ENCODE results near the gene ZNRF2.

Gene ZNRF2

GRCh38 chr7:30328381-30328780 lies 44.0 kb downstream of the ZNRF2 start:
- Histone ChIP-seq H3K4me2 (ENCODE audit: low read length) (no peak overlapping the region), H3K27me3 (ENCODE audit: control insufficient read depth, insufficient read depth, low read length) (no peaks in the 10 kb centered on the region), H3K9me3 (replicated peaks; ENCODE audit: low read length) (no peaks in the 10 kb centered on the region), H3K4me1 (ENCODE audit: control insufficient read depth, insufficient read depth, low read length) (peaks cover 4% of the 10 kb centered on the region), H3K36me3 (ENCODE audit: insufficient read depth, low read length) (no peaks in the 10 kb centered on the region), H3K4me3 (ENCODE audit: low read length) (no peak overlapping the region), H3K9ac (ENCODE audit: low read depth, low read length) (no peak overlapping the region)

DNA sequence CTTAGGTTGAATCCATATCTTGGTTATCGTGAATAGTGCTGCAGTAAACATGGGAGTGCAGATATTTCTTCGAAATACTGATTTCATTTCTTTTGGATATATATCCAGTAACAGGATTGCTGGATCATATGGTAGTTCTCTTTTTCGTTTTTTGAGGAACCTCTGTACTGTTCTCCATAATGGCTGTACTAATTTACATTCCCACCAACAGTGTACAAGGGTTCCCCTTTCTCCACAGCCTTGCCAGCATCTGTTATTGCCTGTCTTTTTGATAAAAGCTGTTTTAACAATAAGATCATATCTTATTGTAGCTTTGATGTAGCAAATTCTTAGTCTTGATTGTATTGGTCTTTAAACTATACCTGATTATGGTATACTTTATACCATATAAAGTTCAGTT lies 45.3 kb downstream of the ZNRF2 start:
- Histone ChIP-seq H3K9ac (ENCODE audit: low read depth, low read length) (no peak overlapping the region), H3K4me2 (ENCODE audit: low read length) (no peak overlapping the region), H3K27me3 (ENCODE audit: control insufficient read depth, insufficient read depth, low read length) (no peaks in the 10 kb centered on the region), H3K4me1 (ENCODE audit: control insufficient read depth, insufficient read depth, low read length) (peaks cover 4% of the 10 kb centered on the region), H3K4me3 (ENCODE audit: low read length) (no peak overlapping the region), H3K36me3 (ENCODE audit: insufficient read depth, low read length) (no peaks in the 10 kb centered on the region), H3K9me3 (replicated peaks; ENCODE audit: low read length) (no peaks in the 10 kb centered on the region)

DNA sequence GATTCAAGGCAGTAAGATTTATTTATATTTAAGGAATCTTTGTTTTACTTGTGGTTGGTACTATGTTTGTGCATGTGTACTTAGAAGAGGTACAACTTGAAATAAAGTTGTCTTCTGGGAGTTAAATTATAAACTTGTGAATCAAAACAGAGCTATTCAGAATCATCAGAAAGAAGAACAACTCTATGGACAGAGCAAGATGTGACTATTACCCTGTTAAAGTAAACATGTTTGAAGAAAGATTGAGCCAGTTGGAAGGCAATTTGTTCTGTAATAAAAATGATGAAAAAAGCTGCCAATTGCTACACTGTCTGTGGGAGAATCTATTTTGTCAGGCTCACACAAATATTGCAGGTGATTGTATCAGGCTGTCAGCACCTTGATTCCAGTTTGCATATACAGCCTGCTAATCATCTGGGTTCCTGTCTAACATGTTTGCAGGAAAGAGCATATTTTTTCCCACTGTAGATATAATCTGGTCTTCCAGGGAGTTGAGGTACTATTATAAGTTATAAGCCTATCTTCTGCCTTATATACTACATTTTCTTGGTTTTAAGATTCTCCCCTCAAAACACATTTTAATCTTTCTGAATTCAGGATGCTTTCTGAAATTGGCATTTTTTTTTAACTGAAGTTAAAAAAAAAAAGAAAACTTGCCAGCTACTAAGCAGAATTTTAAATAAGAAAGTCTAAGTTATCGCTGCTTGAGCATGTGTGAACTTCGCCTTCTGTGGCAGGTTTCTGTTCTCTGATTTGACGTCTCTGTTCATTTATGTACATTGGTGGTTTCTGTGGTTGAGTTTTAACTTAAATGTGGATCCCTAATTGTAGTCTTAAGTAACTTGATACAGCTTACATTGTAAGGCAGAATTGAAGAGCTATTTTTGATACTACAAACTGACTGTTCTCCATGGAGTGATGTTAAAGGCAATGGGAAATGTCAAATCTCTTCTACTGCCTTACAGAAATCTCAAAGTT lies 46.0 kb downstream of the ZNRF2 start:
- peaks cover 4% of the 10 kb centered on the region for H3K4me1 ChIP-seq (ENCODE audit: control insufficient read depth, insufficient read depth, low read length)
- no peak overlapping the region for H3K9ac ChIP-seq (ENCODE audit: low read depth, low read length)
- H3K27me3 ChIP-seq (ENCODE audit: control insufficient read depth, insufficient read depth, low read length): no peaks in the 10 kb centered on the region
- H3K36me3 ChIP-seq (ENCODE audit: insufficient read depth, low read length): no peaks in the 10 kb centered on the region
- H3K4me2 ChIP-seq (ENCODE audit: low read length): no peak overlapping the region
- H3K4me3 ChIP-seq (ENCODE audit: low read length): no peak overlapping the region
- H3K9me3 ChIP-seq (replicated peaks; ENCODE audit: low read length): no peaks in the 10 kb centered on the region

GRCh38 chr7:30331338-30331737 lies 46.9 kb downstream of the ZNRF2 start:
- peaks cover 10% of the 10 kb centered on the region for H3K4me1 ChIP-seq (ENCODE audit: control insufficient read depth, insufficient read depth, low read length)
- no peak overlapping the region for H3K9ac ChIP-seq (ENCODE audit: low read depth, low read length)

GRCh38 chr7:30332549-30332948 lies 48.2 kb downstream of the ZNRF2 start:
- Histone ChIP-seq H3K4me3 (ENCODE audit: low read length) (no peak overlapping the region), H3K27me3 (ENCODE audit: control insufficient read depth, insufficient read depth, low read length) (no peaks in the 10 kb centered on the region), H3K36me3 (ENCODE audit: insufficient read depth, low read length) (no peaks in the 10 kb centered on the region), H3K4me2 (ENCODE audit: low read length) (no peak overlapping the region), H3K9ac (ENCODE audit: low read depth, low read length) (no peak overlapping the region), H3K4me1 (ENCODE audit: control insufficient read depth, insufficient read depth, low read length) (peaks cover 10% of the 10 kb centered on the region), H3K9me3 (replicated peaks; ENCODE audit: low read length) (no peaks in the 10 kb centered on the region)

More at GRCh38 chr7:30331338-30331737, 46.9 kb downstream of the ZNRF2 start:
- H3K4me2 ChIP-seq (ENCODE audit: low read length): no peak overlapping the region
- no peaks in the 10 kb centered on the region for H3K9me3 ChIP-seq (replicated peaks; ENCODE audit: low read length)
- no peak overlapping the region for H3K4me3 ChIP-seq (ENCODE audit: low read length)
- no peaks in the 10 kb centered on the region for H3K36me3 ChIP-seq (ENCODE audit: insufficient read depth, low read length)
- no peaks in the 10 kb centered on the region for H3K27me3 ChIP-seq (ENCODE audit: control insufficient read depth, insufficient read depth, low read length)

DNA sequence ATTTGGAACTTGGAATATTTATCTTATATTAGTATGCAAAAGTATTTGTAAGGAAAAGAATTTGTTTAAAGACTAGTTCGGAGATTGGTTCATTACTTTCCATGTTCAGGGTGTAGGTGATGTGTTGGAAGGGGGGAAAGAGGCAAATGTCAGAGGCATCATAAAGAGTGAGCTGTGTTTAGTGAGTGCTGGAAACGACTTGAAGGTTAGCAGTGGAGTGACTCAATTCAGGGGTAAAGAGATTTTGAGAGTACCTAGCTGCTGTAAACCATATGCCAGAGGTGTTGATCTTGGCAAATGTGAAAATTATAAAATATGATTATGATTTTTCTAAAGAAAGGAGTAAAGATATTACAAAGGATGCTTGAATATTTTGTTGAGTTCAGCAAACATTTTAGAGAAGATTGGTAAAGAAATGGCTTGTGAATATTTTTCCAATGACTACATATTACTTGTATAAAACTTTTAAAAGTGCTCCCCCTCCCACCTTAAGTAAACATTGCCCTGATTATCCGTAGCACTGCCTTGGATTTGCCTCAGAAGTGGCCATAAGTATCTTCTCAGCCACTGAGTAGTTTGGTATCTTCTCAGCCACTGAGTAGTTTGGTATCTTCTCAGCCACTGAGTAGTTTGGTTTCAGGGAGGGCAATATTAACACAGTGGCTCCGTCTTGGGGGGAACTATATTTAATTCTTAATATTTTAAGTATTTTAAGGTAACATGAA lies 51.5 kb downstream of the ZNRF2 start:
- Histone ChIP-seq H3K27me3 (ENCODE audit: control insufficient read depth, insufficient read depth, low read length) (no peaks in the 10 kb centered on the region), H3K36me3 (ENCODE audit: insufficient read depth, low read length) (no peaks in the 10 kb centered on the region), H3K9ac (ENCODE audit: low read depth, low read length) (no peak overlapping the region), H3K4me1 (ENCODE audit: control insufficient read depth, insufficient read depth, low read length) (peaks cover 7% of the 10 kb centered on the region), H3K4me3 (ENCODE audit: low read length) (no peak overlapping the region), H3K9me3 (replicated peaks; ENCODE audit: low read length) (no peaks in the 10 kb centered on the region), H3K4me2 (ENCODE audit: low read length) (no peak overlapping the region)

- no peak overlapping the region for H3K9ac ChIP-seq (ENCODE audit: low read depth, low read length)
- no peaks in the 10 kb centered on the region for H3K36me3 ChIP-seq (ENCODE audit: insufficient read depth, low read length)
- H3K27me3 ChIP-seq (ENCODE audit: control insufficient read depth, insufficient read depth, low read length): no peaks in the 10 kb centered on the region
- H3K4me1 ChIP-seq (ENCODE audit: control insufficient read depth, insufficient read depth, low read length): peaks cover 28% of the 10 kb centered on the region
- no peaks in the 10 kb centered on the region for H3K9me3 ChIP-seq (replicated peaks; ENCODE audit: low read length)
- H3K4me2 ChIP-seq (ENCODE audit: low read length): no peak overlapping the region
- no peak overlapping the region for H3K4me3 ChIP-seq (ENCODE audit: low read length)
These were observed 60.1 kb downstream of the ZNRF2 start for GRCh38 chr7:30344513-30344912.

- no peaks in the 10 kb centered on the region for H3K27me3 ChIP-seq (ENCODE audit: control insufficient read depth, insufficient read depth, low read length)
- no peaks in the 10 kb centered on the region for H3K36me3 ChIP-seq (ENCODE audit: insufficient read depth, low read length)
- no peak overlapping the region for H3K4me3 ChIP-seq (ENCODE audit: low read length)
- H3K9me3 ChIP-seq (replicated peaks; ENCODE audit: low read length): no peaks in the 10 kb centered on the region
- peak overlapping the region; percentile 50 for H3K9ac ChIP-seq (ENCODE audit: low read depth, low read length)
- H3K4me1 ChIP-seq (ENCODE audit: control insufficient read depth, insufficient read depth, low read length): peaks cover 28% of the 10 kb centered on the region
- peak overlapping the region; percentile 67 for H3K4me2 ChIP-seq (ENCODE audit: low read length)
These were observed 63.1 kb downstream of the ZNRF2 start for GRCh38 chr7:30347226-30348082.

GRCh38 chr7:30348083-30348560 lies 63.7 kb downstream of the ZNRF2 start:
- peak overlapping the region; percentile 29 for H3K9ac ChIP-seq (ENCODE audit: low read depth, low read length)
- H3K9me3 ChIP-seq (replicated peaks; ENCODE audit: low read length): no peaks in the 10 kb centered on the region
- peaks cover 28% of the 10 kb centered on the region for H3K4me1 ChIP-seq (ENCODE audit: control insufficient read depth, insufficient read depth, low read length)
- H3K36me3 ChIP-seq (ENCODE audit: insufficient read depth, low read length): no peaks in the 10 kb centered on the region
- H3K4me3 ChIP-seq (ENCODE audit: low read length): peak overlapping the region; percentile 47
- no peaks in the 10 kb centered on the region for H3K27me3 ChIP-seq (ENCODE audit: control insufficient read depth, insufficient read depth, low read length)
- peak overlapping the region; percentile 74 for H3K4me2 ChIP-seq (ENCODE audit: low read length)

DNA sequence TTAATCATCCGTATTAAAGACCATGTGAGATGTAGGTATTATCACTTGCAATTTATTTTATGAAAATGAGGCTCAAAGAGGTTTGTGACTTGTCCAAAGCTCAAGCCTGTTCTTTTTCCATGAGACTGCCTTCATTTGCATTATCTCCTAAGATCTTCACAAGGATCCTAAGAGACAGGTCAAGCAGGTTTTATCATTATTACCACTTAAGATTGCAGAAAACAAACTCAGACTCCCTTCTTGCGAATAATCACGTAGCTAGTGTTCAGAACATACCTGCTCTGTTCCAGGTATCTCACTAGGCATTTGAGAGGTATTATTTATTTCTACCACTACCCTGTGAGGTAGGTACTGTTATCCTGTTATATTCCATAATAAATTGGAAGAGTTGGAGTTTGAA lies 64.8 kb downstream of the ZNRF2 start:
- Histone ChIP-seq H3K9me3 (replicated peaks; ENCODE audit: low read length) (no peaks in the 10 kb centered on the region), H3K27me3 (ENCODE audit: control insufficient read depth, insufficient read depth, low read length) (no peaks in the 10 kb centered on the region), H3K4me3 (ENCODE audit: low read length) (no peak overlapping the region), H3K4me1 (ENCODE audit: control insufficient read depth, insufficient read depth, low read length) (peaks cover 28% of the 10 kb centered on the region), H3K36me3 (ENCODE audit: insufficient read depth, low read length) (no peaks in the 10 kb centered on the region), H3K9ac (ENCODE audit: low read depth, low read length) (no peak overlapping the region), H3K4me2 (ENCODE audit: low read length) (no peak overlapping the region)

DNA sequence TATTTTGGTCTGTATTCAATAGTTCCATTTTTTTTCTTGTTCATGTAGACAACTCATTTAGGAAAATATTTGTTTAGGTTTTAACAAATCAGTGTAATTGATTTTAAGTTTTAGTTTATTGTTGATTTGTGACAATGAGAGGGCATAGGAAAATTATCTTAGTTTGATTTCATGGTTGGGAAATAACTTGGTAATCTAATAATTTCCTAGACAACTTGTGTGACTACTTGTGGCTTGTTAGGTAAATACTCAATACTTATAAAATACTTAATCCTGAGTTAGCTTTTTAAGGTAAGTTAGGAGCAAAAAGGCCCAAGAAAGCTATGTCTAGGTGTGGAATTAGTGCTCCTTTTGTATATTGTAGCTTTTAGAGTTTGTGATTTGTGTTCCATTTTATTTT lies 65.4 kb downstream of the ZNRF2 start:
- Histone ChIP-seq H3K4me2 (ENCODE audit: low read length) (no peak overlapping the region), H3K4me3 (ENCODE audit: low read length) (no peak overlapping the region), H3K9ac (ENCODE audit: low read depth, low read length) (no peak overlapping the region), H3K4me1 (ENCODE audit: control insufficient read depth, insufficient read depth, low read length) (peaks cover 25% of the 10 kb centered on the region), H3K27me3 (ENCODE audit: control insufficient read depth, insufficient read depth, low read length) (no peaks in the 10 kb centered on the region), H3K9me3 (replicated peaks; ENCODE audit: low read length) (no peaks in the 10 kb centered on the region), H3K36me3 (ENCODE audit: insufficient read depth, low read length) (no peaks in the 10 kb centered on the region)
